Measurements from ENCODE around the gene S1PR5. TPM values are rescaled to one million over a fixed set of nuclear protein-coding genes. Genes with fewer than 3 reads are reported as not detected.
A peak's percentile ranks its signal among the peaks of the same experiment; 100 is the strongest.

The S1PR5 gene
- polyA plus RNA-seq (2013, experiment 1 of 2), result 3.5 TPM
- 2.3 TPM for polyA plus RNA-seq (2013, experiment 2 of 2)

- H3K9me3 ChIP-seq (ENCODE audit: control insufficient read depth, low read length), result no peaks in the 10 kb centered on the region
- H3K4me1 ChIP-seq (ENCODE audit: control insufficient read depth, insufficient read depth, low read length, poor library complexity, severe bottlenecking), result peaks cover 7% of the 10 kb centered on the region
- 0% methylated on average over 28 to 34 of the region's 39 CpGs for WGBS, 2 experiments (ENCODE audit: insufficient coverage in 2 of 2)
- H3K4me3 ChIP-seq (ENCODE audit: extremely low read depth, insufficient read depth, low read length, poor library complexity, severe bottlenecking), result peak within 1 kb of the TSS; percentile 49
- H3K27ac ChIP-seq (ENCODE audit: low read depth, low read length, severe bottlenecking), result peak within 1 kb of the TSS; percentile 36
- H3K36me3 ChIP-seq (ENCODE audit: control insufficient read depth, insufficient read depth, low read length), result peaks cover 3% of the 10 kb centered on the region
Measured at GRCh38 chr19:10517361-10517759, at the start of gene S1PR5. Gene S1PR5, minus strand, starts transcription at chr19:10517447. Its CDS starts 2,436 bp downstream, at chr19:10515011.

DNA sequence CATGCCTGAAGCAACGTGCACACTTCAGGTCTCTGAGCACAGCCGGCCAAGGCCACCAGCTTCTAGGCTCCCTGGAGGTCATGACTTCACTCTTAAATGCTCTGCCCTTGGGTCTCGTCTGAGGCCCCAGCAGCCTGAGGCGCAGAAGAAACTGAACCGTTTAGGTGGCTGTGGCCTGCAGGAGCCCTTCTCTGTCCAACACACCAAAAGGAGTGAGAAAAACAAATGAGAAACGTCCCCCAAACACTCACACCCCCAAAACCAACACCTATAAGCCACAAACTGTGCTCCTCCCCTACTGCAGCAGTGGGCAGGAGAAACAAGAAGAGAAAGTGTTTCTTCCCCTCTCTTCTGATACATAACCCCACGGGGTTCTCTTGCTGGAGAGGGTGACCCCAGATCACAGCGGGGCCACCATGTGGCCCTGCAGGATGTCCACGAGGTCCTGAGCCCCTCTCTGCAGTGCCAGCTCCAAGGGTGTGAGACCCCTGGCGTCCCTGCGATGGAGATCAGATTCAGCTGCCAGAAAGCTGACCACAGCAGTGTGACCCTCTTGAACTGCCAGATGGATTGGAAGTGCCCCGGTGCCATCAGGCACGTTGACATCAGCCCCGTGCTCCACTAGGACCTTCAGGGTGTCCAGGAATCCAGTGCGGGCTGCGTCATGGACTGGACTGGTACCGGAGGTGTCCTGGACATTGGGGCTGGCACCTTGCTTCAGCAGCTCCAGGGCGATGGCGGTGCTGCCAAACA, 49.6 kb upstream of the S1PR5 start:
- WGBS, 2 experiments (ENCODE audit: insufficient coverage in 2 of 2), result 81 to 85% methylated on average over 17 to 18 of the region's 19 CpGs

DNA sequence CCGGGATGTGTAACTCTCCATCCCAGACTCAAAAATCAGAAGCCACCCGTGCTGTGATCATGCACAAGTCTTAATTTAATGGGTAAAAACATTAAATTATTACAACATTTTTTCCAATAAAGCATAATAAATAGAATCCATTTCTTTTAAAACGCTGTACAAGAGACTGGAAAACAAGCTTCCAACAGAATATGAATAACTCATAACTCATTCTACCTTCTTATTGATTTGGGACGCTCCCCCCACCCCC, 49.1 kb upstream of the S1PR5 start:
- no peaks in the 10 kb centered on the region for H3K9me3 ChIP-seq (ENCODE audit: control insufficient read depth, low read length)
- WGBS, 2 experiments (ENCODE audit: insufficient coverage in 2 of 2), result 22 to 71% methylated on average over 2 of the region's 4 CpGs
- no peak overlapping the region for H3K27ac ChIP-seq (ENCODE audit: low read depth, low read length, severe bottlenecking)
- H3K36me3 ChIP-seq (ENCODE audit: control insufficient read depth, insufficient read depth, low read length), result peaks cover 11% of the 10 kb centered on the region
- peaks cover 20% of the 10 kb centered on the region for H3K4me1 ChIP-seq (ENCODE audit: control insufficient read depth, insufficient read depth, low read length, poor library complexity, severe bottlenecking)
- H3K4me3 ChIP-seq (ENCODE audit: extremely low read depth, insufficient read depth, low read length, poor library complexity, severe bottlenecking), result peak overlapping the region; percentile 80

More for the DNA sequence above, 49.6 kb upstream of the S1PR5 start:
- Histone ChIP-seq H3K4me1 (ENCODE audit: control insufficient read depth, insufficient read depth, low read length, poor library complexity, severe bottlenecking) (peaks cover 20% of the 10 kb centered on the region), H3K4me3 (ENCODE audit: extremely low read depth, insufficient read depth, low read length, poor library complexity, severe bottlenecking) (no peak overlapping the region), H3K27ac (ENCODE audit: low read depth, low read length, severe bottlenecking) (no peak overlapping the region), H3K9me3 (ENCODE audit: control insufficient read depth, low read length) (no peaks in the 10 kb centered on the region), H3K36me3 (ENCODE audit: control insufficient read depth, insufficient read depth, low read length) (peaks cover 11% of the 10 kb centered on the region)

- Histone ChIP-seq H3K36me3 (ENCODE audit: control insufficient read depth, insufficient read depth, low read length) (peaks cover 13% of the 10 kb centered on the region), H3K27ac (ENCODE audit: low read depth, low read length, severe bottlenecking) (peak within 1 kb of the TSS; percentile 62), H3K9me3 (ENCODE audit: control insufficient read depth, low read length) (no peaks in the 10 kb centered on the region), H3K4me3 (ENCODE audit: extremely low read depth, insufficient read depth, low read length, poor library complexity, severe bottlenecking) (peak within 1 kb of the TSS; percentile 80), H3K4me1 (ENCODE audit: control insufficient read depth, insufficient read depth, low read length, poor library complexity, severe bottlenecking) (peaks cover 20% of the 10 kb centered on the region)
- WGBS, 2 experiments (ENCODE audit: insufficient coverage in 2 of 2), result 0% methylated on average over 64 to 82 of the region's 94 CpGs
Measured at GRCh38 chr19:10565567-10566407, 48.5 kb upstream of the S1PR5 start, which contains the start of gene KRI1. Gene KRI1, minus strand, starts transcription at chr19:10566010. Its CDS starts 11 bp downstream, at chr19:10565999.

GRCh38 chr19:10565028-10565566, 47.9 kb upstream of the S1PR5 start:
- 15 to 16% methylated on average over 6 to 10 of the region's 10 CpGs for WGBS, 2 experiments (ENCODE audit: insufficient coverage in 2 of 2)
- Histone ChIP-seq H3K36me3 (ENCODE audit: control insufficient read depth, insufficient read depth, low read length) (peaks cover 20% of the 10 kb centered on the region), H3K9me3 (ENCODE audit: control insufficient read depth, low read length) (no peaks in the 10 kb centered on the region), H3K27ac (ENCODE audit: low read depth, low read length, severe bottlenecking) (peak overlapping the region; percentile 62), H3K4me1 (ENCODE audit: control insufficient read depth, insufficient read depth, low read length, poor library complexity, severe bottlenecking) (peaks cover 20% of the 10 kb centered on the region), H3K4me3 (ENCODE audit: extremely low read depth, insufficient read depth, low read length, poor library complexity, severe bottlenecking) (peak overlapping the region; percentile 80)

- Histone ChIP-seq H3K27ac (ENCODE audit: low read depth, low read length, severe bottlenecking) (no peak overlapping the region), H3K4me1 (ENCODE audit: control insufficient read depth, insufficient read depth, low read length, poor library complexity, severe bottlenecking) (peaks cover 14% of the 10 kb centered on the region), H3K4me3 (ENCODE audit: extremely low read depth, insufficient read depth, low read length, poor library complexity, severe bottlenecking) (no peak overlapping the region), H3K9me3 (ENCODE audit: control insufficient read depth, low read length) (no peaks in the 10 kb centered on the region), H3K36me3 (ENCODE audit: control insufficient read depth, insufficient read depth, low read length) (peaks cover 42% of the 10 kb centered on the region)
- 93 to 98% methylated on average over 3 to 4 of the region's 5 CpGs for WGBS, 2 experiments (ENCODE audit: insufficient coverage in 2 of 2)
Measured at GRCh38 chr19:10562609-10563008, 45.4 kb upstream of the S1PR5 start.

- 98% methylated on average over 6 to 7 of the region's 7 CpGs for WGBS, 2 experiments (ENCODE audit: insufficient coverage in 2 of 2)
- H3K36me3 ChIP-seq (ENCODE audit: control insufficient read depth, insufficient read depth, low read length), result peaks cover 64% of the 10 kb centered on the region
Measured at GRCh38 chr19:10560154-10560553, 42.9 kb upstream of the S1PR5 start.

GRCh38 chr19:10557603-10558197, 40.5 kb upstream of the S1PR5 start:
- no peaks in the 10 kb centered on the region for H3K9me3 ChIP-seq (ENCODE audit: control insufficient read depth, low read length)
- H3K4me1 ChIP-seq (ENCODE audit: control insufficient read depth, insufficient read depth, low read length, poor library complexity, severe bottlenecking), result no peaks in the 10 kb centered on the region
- WGBS, 2 experiments (ENCODE audit: insufficient coverage in 2 of 2), result 96 to 97% methylated on average over 26 to 30 of the region's 33 CpGs
- no peak overlapping the region for H3K27ac ChIP-seq (ENCODE audit: low read depth, low read length, severe bottlenecking)
- H3K36me3 ChIP-seq (ENCODE audit: control insufficient read depth, insufficient read depth, low read length), result peaks cover 82% of the 10 kb centered on the region
- H3K4me3 ChIP-seq (ENCODE audit: extremely low read depth, insufficient read depth, low read length, poor library complexity, severe bottlenecking), result no peak overlapping the region

More at GRCh38 chr19:10560154-10560553, 42.9 kb upstream of the S1PR5 start:
- Histone ChIP-seq H3K27ac (ENCODE audit: low read depth, low read length, severe bottlenecking) (no peak overlapping the region), H3K9me3 (ENCODE audit: control insufficient read depth, low read length) (no peaks in the 10 kb centered on the region), H3K4me3 (ENCODE audit: extremely low read depth, insufficient read depth, low read length, poor library complexity, severe bottlenecking) (no peak overlapping the region), H3K4me1 (ENCODE audit: control insufficient read depth, insufficient read depth, low read length, poor library complexity, severe bottlenecking) (no peaks in the 10 kb centered on the region)

DNA sequence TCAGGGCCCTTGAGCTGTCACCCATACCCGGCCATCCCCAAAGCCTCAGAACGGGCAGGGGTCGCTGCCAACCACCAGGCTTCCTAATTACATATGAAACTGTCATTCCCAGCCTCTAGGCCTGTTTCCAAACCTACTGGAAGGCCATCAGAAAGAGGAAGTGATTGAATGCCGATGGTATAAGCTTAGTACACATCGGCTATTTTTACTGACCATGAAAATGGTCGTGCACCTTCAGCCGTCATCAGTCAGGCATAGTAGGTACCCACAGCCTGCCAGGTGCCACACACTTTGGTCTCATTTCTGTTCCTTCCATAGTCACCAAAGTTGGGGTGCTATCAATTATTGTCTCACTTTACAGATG, 38.3 kb upstream of the S1PR5 start:
- WGBS, 2 experiments (ENCODE audit: insufficient coverage in 2 of 2), result 96 to 97% methylated on average over 7 of the region's 7 CpGs
- H3K4me3 ChIP-seq (ENCODE audit: extremely low read depth, insufficient read depth, low read length, poor library complexity, severe bottlenecking), result no peak overlapping the region
- no peaks in the 10 kb centered on the region for H3K9me3 ChIP-seq (ENCODE audit: control insufficient read depth, low read length)
- no peak overlapping the region for H3K27ac ChIP-seq (ENCODE audit: low read depth, low read length, severe bottlenecking)
- peaks cover 89% of the 10 kb centered on the region for H3K36me3 ChIP-seq (ENCODE audit: control insufficient read depth, insufficient read depth, low read length)
- H3K4me1 ChIP-seq (ENCODE audit: control insufficient read depth, insufficient read depth, low read length, poor library complexity, severe bottlenecking), result no peaks in the 10 kb centered on the region

DNA sequence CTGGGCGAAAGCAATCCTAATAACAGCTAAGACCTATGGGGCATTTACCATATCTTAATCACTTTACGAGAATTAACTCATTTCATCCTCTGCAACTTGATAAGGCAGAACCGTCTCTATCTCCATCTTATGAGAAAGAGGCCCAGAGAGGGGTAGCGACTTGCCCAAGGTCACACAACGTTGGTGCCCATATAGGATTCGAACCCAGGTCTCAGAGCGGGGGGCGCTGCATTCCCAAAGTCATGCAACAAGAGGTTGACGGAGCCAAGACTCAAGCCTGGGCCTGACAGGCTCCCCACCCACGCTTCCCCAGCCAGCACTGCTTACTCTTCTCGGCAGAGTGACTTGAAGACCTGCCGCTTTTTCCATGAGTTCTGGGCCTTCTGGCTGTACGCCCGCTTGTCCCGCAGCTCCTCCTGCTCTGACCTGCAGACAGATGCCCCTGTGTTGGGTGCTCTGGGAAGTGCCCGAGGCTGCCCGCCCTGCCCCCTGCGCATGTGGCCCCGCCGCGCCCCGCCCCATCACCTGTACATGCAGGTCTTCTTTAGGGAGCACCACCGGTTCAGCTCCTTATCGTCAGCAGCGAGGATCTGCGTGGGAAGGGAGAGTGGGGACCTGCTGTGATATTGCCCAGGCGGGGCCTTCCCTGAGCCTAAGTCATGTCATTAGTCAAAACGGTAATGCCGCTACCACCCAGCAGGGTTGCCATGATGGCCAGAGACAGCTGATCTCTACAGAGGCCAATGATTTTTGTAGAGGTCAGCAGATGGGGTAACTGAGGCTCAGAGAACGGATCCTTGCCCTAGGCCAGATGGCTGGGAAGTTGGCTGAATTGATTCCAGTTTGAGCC, 37.7 kb upstream of the S1PR5 start:
- peaks cover 89% of the 10 kb centered on the region for H3K36me3 ChIP-seq (ENCODE audit: control insufficient read depth, insufficient read depth, low read length)
- no peaks in the 10 kb centered on the region for H3K4me1 ChIP-seq (ENCODE audit: control insufficient read depth, insufficient read depth, low read length, poor library complexity, severe bottlenecking)
- no peak overlapping the region for H3K27ac ChIP-seq (ENCODE audit: low read depth, low read length, severe bottlenecking)
- no peak overlapping the region for H3K4me3 ChIP-seq (ENCODE audit: extremely low read depth, insufficient read depth, low read length, poor library complexity, severe bottlenecking)
- H3K9me3 ChIP-seq (ENCODE audit: control insufficient read depth, low read length), result no peaks in the 10 kb centered on the region
- 90% methylated on average over 28 to 30 of the region's 30 CpGs for WGBS, 2 experiments (ENCODE audit: insufficient coverage in 2 of 2)
